SU-DHL-6 (cell line): Measurements from ENCODE around the gene NFIC.

Experiments
- H2AFZ ChIP-seq: fragments of 200-600 bp; sonication (generic); 2 replicates; pipeline ENCODE4 v1.6.1; 2014; ENCODE audit warnings: low read depth, mild to moderate bottlenecking, moderate library complexity, mixed read lengths, antibody characterized with exemption, low read length; ENCODE audit not compliant: severe bottlenecking
- H3F3A ChIP-seq: fragments of 200-600 bp; shearing (Covaris generic); 2 replicates; pipeline ENCODE4 v1.6.0; 2016; ENCODE audit warnings: antibody characterized with exemption, mild to moderate bottlenecking; ENCODE audit not compliant: insufficient read depth
- H3K27ac ChIP-seq: fragments of 200-600 bp; sonication (generic); 2 replicates; pipeline ENCODE4 v1.5.1; 2016; ENCODE audit warnings: low read depth, mild to moderate bottlenecking, low read length, moderate library complexity, mixed read lengths
- H3K27me3 ChIP-seq: fragments of 200-600 bp; sonication (generic), shearing (Covaris generic); 2 replicates; pipeline ENCODE4 v1.6.0; 2014; ENCODE audit warnings: mild to moderate bottlenecking, low read length
- H3K36me3 ChIP-seq: fragments of 200-600 bp; sonication (generic); 2 replicates; pipeline ENCODE4 v1.6.1; 2014; ENCODE audit warnings: mild to moderate bottlenecking, low read length, mixed read lengths
- H3K4me2 ChIP-seq: fragments of 300-600, 200-600 bp; shearing (Covaris generic), sonication (generic); 2 replicates; pipeline ENCODE4 v1.6.0; 2014; ENCODE audit warnings: low read length, low read depth, mild to moderate bottlenecking; ENCODE audit not compliant: poor library complexity, severe bottlenecking
- H3K4me3 ChIP-seq: fragments of 200-600 bp; sonication (generic); 2 replicates; pipeline ENCODE4 v1.5.1; 2014; ENCODE audit warnings: antibody characterized with exemption, low read length, mild to moderate bottlenecking, mixed read lengths; ENCODE audit not compliant: insufficient read depth, poor library complexity, severe bottlenecking
- H3K79me2 ChIP-seq: fragments of 200-600 bp; sonication (generic); 2 replicates; pipeline ENCODE4 v1.6.1; 2014; ENCODE audit warnings: mild to moderate bottlenecking, low read length, moderate library complexity; ENCODE audit not compliant: insufficient read depth
- H3K9ac ChIP-seq: fragments of 200-600 bp; sonication (generic); 2 replicates; pipeline ENCODE4 v1.7.0; 2014; ENCODE audit warnings: mild to moderate bottlenecking, low read length
- H3K9me2 ChIP-seq: fragments of 200-600 bp; sonication (generic); replicated peaks from 2 replicates; pipeline ENCODE4 v1.6.1; 2014; ENCODE audit warnings: low read length; ENCODE audit not compliant: insufficient read depth
- H3K9me3 ChIP-seq: fragments of 200-600 bp; sonication (generic); 2 replicates; pipeline ENCODE4 v1.6.1; 2014; ENCODE audit warnings: low read length, mixed read lengths; ENCODE audit not compliant: insufficient read depth
- H4K20me1 ChIP-seq: fragments of 200-600 bp; sonication (generic); 2 replicates; pipeline ENCODE4 v1.6.1; 2014; ENCODE audit warnings: low read depth, mild to moderate bottlenecking, antibody characterized with exemption, low read length, moderate library complexity, mixed read lengths
- CTCF ChIP-seq: fragments of 200-600 bp; sonication (generic); IDR thresholded peaks from one replicate; pipeline ENCODE4 v1.5.1; 2017; ENCODE audit warnings: antibody characterized with exemption, mild to moderate bottlenecking, low read length, moderate library complexity; ENCODE audit not compliant: insufficient read depth, poor library complexity, severe bottlenecking
- EZH2phosphoT487 ChIP-seq: fragments of 200-600 bp; sonication (generic), shearing (Covaris generic); conservative IDR thresholded peaks from 2 replicates; pipeline ENCODE4 v1.6.1; 2018; ENCODE audit warnings: mild to moderate bottlenecking, antibody characterized with exemption, low read length, moderate library complexity, mixed read lengths

The NFIC gene

GRCh38 chr19:3496392-3497273 is 130.2 kb downstream of the NFIC start:
- Histone ChIP-seq H3K27ac (no peak overlapping the region), H3F3A (no peaks in the 10 kb centered on the region), H3K4me3 (no peak overlapping the region), H3K27me3 (no peaks in the 10 kb centered on the region), H3K79me2 (peaks cover 31% of the 10 kb centered on the region), H3K36me3 (no peaks in the 10 kb centered on the region), H3K9me3 (no peaks in the 10 kb centered on the region), H2AFZ (no peak overlapping the region), H3K4me2 (no peak overlapping the region), H3K9me2 (no peaks in the 10 kb centered on the region), H3K9ac (no peak overlapping the region), H4K20me1 (no peaks in the 10 kb centered on the region)
- TF ChIP-seq EZH2phosphoT487 = no peak
- TF ChIP-seq CTCF = no peak

GRCh38 chr19:3497757-3498520 is 131.6 kb downstream of the NFIC start:
- Histone ChIP-seq H3K9me3 (no peaks in the 10 kb centered on the region), H3K27ac (no peak overlapping the region), H2AFZ (no peak overlapping the region), H3F3A (no peaks in the 10 kb centered on the region), H4K20me1 (no peaks in the 10 kb centered on the region), H3K4me3 (no peak overlapping the region), H3K27me3 (no peaks in the 10 kb centered on the region), H3K79me2 (peaks cover 31% of the 10 kb centered on the region), H3K9me2 (no peaks in the 10 kb centered on the region), H3K9ac (no peak overlapping the region), H3K4me2 (no peak overlapping the region), H3K36me3 (no peaks in the 10 kb centered on the region)
- TF ChIP-seq EZH2phosphoT487 = no peak
- TF ChIP-seq CTCF = no peak

GRCh38 chr19:3499738-3500428 is 133.5 kb downstream of the NFIC start:
- no peaks in the 10 kb centered on the region for H3K36me3 ChIP-seq
- no peaks in the 10 kb centered on the region; the same call in 1 of the 2 replicates for H3F3A ChIP-seq
- H3K4me3 ChIP-seq = peak overlapping the region; percentile 95
- H4K20me1 ChIP-seq = no peaks in the 10 kb centered on the region
- TF ChIP-seq CTCF = no peak
- TF ChIP-seq EZH2phosphoT487 = no peak
- peak overlapping the region; percentile 89 for H2AFZ ChIP-seq
- no peaks in the 10 kb centered on the region for H3K9me2 ChIP-seq
- H3K27me3 ChIP-seq = no peaks in the 10 kb centered on the region
- no peaks in the 10 kb centered on the region for H3K9me3 ChIP-seq
- H3K27ac ChIP-seq = peak overlapping the region; percentile 76
- H3K4me2 ChIP-seq = peak overlapping the region; percentile 98
- peaks cover 31% of the 10 kb centered on the region for H3K79me2 ChIP-seq
- H3K9ac ChIP-seq = peak overlapping the region; percentile 82
